GM20431 (cell line): ENCODE data around the gene OR7C2.
"Not testable (repeated sequence)": the region's sequence is repeated elsewhere in the genome, so short reads cannot be mapped to it uniquely, and the experiment has no call there.

Experiments used
- in situ Hi-C: fragments of 300-500 bp; cut with MseI, MboI; formaldehyde crosslinking; loops from one replicate; pipeline ENCODE4 v1.15.0; 2020; ENCODE audit warnings: low sequenced_read_pairs; ENCODE audit not compliant: unreplicated experiment

OR7C2 gene

DNA sequence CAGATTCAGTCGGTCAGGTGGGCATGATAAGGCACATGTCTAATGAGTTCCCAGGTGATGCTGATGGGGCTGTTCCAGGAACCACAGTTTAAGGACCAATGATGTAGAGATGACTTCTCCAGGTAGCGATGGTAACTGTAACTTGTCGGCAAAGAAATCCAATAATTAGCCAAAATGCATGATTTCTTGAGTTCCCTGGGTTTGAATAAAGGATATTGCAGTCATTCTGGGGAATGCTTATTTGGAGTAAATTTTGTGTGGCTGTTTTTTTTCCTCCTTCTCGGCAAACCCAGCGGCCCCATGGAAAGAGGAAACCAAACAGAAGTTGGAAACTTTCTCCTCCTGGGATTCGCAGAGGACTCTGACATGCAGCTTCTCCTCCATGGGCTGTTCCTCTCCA, at the start of gene OR7C2:
OR7C2 (plus strand) TSS at position 301 of the 400 bp plus-strand sequence; CDS start at position 301, 0 bp downstream.
- in situ Hi-C loops = no loop called here

GRCh38 chr19:14901675-14902260, 39.5 kb upstream of the OR7C2 start:
- in situ Hi-C loops = no loop called here

GRCh38 chr19:14906711-14907110, 34.6 kb upstream of the OR7C2 start:
- in situ Hi-C loops = no loop called here

- in situ Hi-C loops = no loop called here
Measured at GRCh38 chr19:14915116-14915515, 26.2 kb upstream of the OR7C2 start.

DNA sequence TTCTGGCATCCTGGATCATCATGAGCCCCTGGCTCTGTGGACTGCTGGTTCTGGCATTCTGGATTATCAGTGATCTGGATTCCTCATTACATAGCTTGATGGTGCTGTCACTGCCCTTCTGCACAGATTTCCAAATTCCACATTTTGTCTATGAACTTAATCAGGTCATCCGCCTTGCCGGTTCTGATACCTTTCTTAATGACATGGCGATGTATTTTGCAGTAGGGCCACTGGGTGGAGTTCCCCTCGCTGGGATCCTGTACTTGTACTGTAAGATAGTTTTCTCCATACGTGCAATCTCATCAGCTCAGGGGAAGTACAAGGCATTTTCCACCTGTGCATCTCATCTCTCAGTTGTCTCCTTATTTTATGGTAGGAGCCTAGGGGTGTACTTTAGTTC, 24.4 kb upstream of the OR7C2 start:
- in situ Hi-C loops = no loop called here

DNA sequence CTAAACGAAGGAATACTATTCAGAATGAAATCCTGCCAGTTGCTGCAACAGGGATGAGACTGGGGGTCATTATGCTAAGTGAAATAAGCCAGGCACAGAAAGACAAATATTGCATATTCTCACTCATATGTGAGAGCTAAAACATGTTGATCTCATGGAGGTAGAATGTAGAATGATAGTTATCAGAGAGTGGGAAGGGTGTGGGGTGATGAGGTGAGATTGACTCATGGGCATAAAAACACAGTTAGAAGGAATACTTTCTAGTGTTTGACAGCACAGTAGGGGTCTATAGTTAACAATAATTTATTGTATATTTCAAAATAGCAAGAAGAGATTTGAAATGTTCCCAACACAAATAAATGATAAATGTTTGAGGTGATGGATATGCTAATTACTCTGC, 7.8 kb upstream of the OR7C2 start:
- in situ Hi-C loops = no loop called here

- in situ Hi-C loops = no loop called here
Measured at GRCh38 chr19:14940266-14940665, 1.0 kb upstream of the OR7C2 start.

- in situ Hi-C loops = no loop called here
Measured at GRCh38 chr19:14943601-14944000, 2.3 kb downstream of the OR7C2 start.

DNA sequence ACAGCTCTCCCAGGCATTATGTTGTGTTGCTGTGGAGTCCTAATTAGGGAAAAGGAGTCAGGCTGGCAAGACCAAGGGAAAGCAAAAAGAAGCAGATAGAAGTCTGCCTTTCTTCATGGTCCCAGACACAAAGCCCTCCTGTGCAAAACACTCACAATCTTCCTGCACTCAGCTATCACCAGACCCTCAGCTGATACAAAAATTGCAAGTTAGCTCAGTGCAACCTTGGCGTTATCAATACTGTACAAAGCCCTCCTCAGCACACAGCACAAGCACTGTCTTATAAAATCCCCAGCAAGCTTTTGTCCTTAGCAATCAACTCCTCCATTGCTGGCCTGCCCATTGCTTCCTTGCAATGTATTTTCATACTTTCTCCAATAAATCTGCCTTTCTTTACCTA, 3.2 kb downstream of the OR7C2 start:
- in situ Hi-C loops = no loop called here

GRCh38 chr19:14949413-14949812, 8.1 kb downstream of the OR7C2 start:
- in situ Hi-C loops = not testable (repeated sequence)

DNA sequence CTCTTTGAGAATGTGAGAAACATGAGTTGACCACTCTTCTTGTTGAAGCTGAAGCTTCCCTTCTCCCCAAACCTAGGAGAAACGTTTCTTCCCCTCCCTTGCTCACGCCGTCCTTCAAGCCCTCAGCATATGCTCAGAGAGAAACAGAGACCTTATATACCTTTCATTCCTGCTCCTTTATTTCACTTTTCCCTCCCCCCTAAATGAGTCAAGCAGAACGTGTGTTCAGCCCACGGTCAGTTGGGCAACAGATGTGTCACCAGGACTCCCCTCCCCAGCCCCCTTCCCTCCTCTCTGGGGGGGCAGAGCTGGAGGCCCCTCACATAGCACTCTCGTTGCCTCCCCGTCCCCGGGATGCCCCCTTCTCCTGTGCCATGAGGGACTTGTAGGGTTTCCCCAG, 8.6 kb downstream of the OR7C2 start:
- in situ Hi-C loops = no loop called here

GRCh38 chr19:14950421-14950820, 9.1 kb downstream of the OR7C2 start:
- in situ Hi-C loops = no loop called here

- in situ Hi-C loops = no loop called here
Measured at GRCh38 chr19:14952767-14953166, 11.5 kb downstream of the OR7C2 start.

- in situ Hi-C loops = no loop called here
Measured at GRCh38 chr19:14954071-14954655, 12.9 kb downstream of the OR7C2 start.

- in situ Hi-C loops = no loop called here
Measured at GRCh38 chr19:14957464-14957863, 16.2 kb downstream of the OR7C2 start.

DNA sequence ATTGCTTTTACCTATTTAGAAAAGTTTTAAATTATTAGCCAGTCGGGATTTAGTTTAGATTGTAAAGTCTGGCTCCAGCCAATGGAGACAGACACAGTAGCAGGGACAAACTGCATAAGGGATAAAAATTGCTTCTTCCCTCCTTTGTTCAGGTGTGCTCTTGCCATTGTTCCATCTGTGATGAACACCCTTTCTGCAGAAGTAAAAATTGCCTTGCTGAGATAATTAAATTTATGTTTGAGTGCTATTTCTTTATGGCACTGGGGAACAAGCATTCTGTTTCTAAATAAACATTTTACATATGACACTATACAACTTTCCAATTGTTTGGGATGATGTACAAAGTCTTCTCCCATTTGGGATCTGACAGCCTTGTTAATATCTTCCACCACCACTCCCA, 18.0 kb downstream of the OR7C2 start:
- in situ Hi-C loops = no loop called here

DNA sequence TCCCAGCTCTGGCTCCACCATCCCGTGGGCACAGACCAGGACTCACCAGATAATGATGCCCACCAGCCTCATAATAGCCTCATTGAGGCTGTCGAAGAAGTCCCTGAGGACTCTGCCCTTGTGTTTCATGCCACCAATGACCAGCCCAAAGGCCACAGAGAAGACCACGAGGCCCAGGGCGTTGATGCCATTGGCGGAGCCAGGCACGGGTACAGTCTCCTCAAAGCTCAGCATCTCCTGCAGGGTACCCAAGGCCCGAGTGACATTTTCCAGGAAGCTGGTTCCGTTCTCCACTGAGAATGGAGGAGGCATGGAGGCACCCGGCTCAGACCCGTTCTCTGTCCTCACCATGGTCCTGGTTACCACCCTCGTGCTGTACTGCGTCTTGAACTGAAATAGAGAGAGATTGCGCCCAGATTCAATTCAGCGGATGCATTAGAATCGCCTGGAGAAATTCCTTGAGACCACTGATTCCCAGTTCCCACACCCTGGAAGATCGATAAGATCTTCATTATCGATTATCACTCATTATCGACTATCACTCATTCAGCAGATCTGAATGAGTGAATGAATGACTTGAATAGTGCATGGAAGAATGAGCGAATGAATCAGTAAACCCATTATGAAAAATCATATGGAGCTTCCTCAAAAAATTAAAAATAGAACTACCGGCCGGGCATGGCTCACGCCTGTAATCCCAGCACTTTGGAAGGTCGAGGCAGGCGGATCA, 20.8 kb downstream of the OR7C2 start:
- in situ Hi-C loops = no loop called here

GRCh38 chr19:14968247-14968646, 27.0 kb downstream of the OR7C2 start:
- in situ Hi-C loops = no loop called here

DNA sequence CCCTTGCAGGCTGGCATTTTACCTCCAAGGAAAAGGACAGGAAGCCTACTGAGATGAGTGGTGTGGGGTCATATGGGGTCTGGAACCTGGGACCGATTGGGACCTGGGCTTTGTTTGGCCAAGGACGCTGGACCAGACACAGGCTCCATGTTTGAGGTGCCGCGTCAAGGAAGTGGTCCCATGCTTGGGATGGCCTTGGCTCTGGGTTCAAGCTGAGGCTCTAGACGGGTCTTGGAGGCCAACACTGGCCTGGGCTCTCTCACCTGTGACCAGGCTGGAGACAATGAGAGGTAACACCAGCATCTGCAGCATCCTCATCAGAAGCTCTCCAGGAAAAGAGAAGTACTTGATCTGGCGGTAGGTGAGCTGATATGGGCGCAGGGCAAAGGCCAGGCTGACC, 30.2 kb downstream of the OR7C2 start:
- in situ Hi-C loops = no loop called here

GRCh38 chr19:14972676-14973075, 31.4 kb downstream of the OR7C2 start:
- in situ Hi-C loops = no loop called here

GRCh38 chr19:14974488-14974887, 33.2 kb downstream of the OR7C2 start:
- in situ Hi-C loops = no loop called here

GRCh38 chr19:14977128-14977527, 35.8 kb downstream of the OR7C2 start:
- in situ Hi-C loops = no loop called here
